HG03064 (cell line): Measurements from ENCODE around the gene CEBPZ.

Source experiments
- ATAC-seq: cut with Tn5 transposase; IDR thresholded peaks from one replicate; pipeline ENCODE4 v1.9.1; 2021; ENCODE audit warnings: low read depth; ENCODE audit not compliant: unreplicated experiment

The CEBPZ gene

DNA sequence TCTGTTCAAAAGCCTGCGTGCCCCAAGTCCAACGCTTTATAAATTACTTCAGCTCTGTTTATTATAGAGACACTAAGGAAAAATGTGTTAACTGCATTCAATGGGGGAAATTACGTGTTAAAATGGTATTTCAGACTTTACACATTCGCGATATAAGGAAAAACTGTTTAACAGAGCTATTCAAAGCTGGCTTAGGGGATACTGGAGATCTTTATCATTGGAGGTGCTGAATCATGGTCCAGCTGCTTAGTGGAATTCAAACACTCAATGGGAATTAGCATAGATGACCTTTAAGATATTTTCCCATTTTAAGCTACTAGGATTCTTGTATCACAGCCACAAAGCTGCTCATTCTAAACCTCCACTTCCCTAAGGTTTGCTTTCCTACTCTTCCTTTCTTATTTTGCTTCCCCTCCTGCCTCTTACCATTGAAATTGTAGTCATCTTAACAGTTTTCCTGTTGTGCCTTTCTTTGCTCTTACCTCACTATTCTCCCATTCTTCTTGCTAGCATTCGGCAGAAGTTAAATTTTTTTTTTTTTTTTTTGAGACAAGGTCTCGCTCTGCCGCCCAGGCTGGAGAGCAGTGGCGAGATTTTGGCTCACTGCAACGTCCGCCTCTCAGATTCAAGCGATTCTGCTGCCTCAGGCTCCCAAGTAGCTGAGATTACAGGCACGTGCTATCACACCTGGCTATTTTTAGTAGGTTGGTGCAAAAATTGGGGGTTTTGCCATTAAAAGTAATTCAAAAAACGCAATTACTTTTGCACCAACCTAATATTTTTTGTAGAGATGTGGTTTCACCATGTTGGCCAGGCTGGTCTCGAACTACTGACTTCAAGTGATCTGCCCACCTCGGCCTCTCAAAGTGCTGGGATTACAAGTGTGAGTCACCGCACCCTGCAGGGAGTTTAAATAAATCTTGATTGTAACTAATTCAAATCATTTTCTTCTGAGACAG, 49.4 kb downstream of the CEBPZ start:
- ATAC-seq, result no peak

DNA sequence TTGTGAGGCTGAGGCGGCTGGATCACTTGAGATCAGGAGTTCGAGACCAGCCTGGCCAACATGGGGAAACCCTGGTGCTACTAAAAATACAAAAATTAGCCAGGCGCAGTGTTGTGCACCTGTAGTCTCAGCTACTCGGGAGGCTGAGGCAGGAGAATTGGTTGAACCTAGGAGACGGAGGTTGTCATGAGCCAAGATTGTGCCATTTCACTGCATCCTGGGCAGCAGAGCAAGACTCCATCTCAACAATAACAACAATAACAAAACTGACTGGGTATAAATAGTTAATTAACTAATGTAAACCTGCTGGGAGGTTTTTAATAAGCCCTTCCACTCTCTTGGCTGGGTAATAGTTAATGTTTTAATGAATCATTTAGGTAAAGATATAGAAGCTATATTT, 50.8 kb downstream of the CEBPZ start:
- no peak for ATAC-seq

DNA sequence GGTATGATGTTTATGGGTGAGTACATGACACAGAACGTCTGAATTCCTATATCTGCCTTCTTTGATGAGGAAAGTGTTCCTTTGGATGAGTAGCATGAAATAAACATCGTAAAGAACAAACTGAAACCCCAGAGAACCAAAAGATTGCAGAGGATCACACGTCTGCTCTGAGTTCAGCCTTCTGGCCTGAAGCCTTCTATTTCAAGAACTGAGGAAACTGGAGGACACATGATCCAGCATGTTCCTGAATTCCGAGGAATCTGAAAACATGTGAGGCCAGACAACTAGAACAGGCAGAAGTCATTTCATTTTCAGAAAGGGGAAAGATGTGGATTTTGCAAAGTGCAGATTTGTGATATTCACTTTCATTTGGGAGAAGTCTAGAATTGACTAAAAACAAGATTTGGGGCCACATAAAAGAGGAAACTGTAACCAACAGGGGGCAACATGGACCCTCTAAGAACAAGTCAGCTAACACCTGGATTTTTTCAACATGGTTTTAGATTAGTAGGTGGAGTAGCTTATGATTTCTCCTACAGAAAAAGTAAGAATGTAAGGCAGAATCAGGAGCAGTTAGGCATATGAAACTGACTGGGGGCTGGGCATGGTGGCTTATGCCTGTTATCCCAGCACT, 51.3 kb downstream of the CEBPZ start:
- ATAC-seq, result no peak

DNA sequence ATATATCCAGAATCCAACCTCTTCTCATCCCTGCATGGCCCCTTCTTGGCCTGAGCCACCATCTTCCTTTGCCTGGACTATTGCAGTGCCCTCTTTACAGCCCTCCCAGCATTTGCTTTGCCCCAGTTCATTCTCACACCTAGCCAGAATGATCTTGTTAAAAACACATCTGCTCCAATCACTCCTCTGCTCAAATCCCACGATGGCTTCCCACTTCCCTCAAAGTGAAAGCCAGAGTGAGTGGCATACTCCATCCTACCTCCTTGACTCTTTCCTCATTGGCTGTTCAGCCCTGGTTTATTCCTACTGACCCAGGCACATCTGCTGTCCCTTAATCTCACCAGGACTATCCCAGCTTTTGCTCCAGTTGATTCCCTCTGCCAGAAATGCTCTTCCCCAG, 57.7 kb downstream of the CEBPZ start:
- no peak for ATAC-seq

DNA sequence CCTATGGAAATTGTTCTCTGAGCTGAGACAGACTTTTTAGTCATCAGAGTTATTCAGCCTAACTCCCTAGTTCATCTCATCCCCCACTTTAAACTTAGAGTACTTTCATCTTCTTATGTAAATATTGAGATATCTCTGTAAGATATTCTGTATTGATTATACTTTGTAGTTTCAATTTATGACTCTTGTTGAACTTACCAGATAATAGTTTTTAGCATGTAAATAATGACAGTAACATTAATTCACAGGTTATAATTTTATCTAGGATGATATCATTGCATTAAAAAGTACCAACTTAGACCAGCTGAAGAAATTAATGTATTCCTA, 59.8 kb downstream of the CEBPZ start:
- no peak for ATAC-seq

DNA sequence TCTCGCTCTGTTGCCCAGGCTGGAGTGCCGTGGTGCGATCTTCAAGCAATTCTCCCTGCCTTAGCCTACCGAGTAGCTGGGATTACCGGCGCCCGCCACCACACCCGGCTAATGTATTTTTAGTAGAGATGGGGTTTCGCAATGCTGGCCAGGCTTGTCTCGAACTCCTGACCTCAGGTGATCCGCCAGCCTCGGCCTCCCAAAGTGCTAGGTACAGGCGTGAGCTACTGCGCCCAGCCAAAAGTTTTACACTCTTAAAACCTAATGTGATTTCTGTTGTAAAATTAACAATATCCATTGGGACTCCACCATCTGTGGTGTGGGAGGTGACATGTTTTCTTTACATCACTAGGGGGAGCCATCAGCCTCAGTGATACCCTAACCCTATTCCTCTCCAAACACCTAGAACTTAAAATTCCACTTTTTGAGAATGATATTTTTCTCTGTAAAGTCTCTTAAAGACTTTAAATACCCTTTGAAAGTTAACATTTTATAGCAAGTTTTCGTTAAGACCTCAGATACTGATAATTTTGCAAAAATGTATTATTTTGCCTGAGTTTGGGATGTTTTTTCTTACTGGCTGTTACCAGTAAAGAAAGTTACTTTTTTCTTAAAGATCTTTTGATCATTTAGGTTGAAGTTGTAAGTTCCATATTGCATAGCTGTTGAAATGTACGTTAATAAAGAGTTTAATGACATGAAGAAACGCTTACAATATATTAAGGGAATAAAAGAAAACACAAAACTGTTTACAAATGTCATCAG, 63.0 kb downstream of the CEBPZ start:
- ATAC-seq, result no peak

DNA sequence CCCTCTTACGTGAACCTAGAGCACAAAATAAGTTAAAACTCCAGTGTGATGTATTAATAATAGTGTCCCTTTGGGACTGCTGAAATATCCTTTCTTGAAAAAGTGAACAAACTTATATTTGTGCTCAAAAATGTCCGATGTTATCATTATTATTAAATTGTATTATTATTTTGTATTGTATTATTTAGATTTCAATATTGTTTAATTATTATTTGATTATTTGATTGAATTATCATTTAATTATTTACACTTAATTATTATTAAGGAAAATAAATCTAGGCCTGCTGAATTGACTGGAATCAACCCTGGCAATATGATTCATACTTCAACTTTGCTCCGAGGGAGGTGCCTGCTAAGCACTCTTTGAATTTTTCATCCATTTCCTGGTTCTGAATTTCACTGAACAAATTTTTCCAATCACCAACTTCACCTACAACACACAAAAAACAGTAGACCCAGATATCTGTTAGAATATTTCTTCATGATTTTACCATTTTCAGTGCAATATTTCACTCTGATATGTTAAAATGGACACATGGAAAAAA, 63.7 kb downstream of the CEBPZ start:
- no peak for ATAC-seq

DNA sequence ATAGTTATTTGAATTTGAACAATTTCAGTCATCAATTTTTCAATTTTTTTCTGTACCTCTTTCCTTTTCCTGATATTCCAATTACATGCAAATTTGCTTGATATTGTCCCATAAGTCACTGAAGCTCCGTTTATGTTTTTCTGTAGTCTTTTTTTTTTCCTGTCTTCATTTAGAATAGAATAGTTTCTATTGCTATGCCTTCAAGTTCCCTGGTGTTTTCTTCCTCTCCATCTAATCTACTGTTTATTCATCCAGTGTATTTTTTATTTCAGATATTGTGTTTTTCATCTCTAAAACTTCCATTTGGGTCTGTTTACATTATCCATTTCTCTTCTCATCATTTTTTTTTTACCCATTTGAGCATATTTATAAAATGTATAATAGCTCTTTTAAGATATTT, 66.6 kb downstream of the CEBPZ start:
- no peak for ATAC-seq

DNA sequence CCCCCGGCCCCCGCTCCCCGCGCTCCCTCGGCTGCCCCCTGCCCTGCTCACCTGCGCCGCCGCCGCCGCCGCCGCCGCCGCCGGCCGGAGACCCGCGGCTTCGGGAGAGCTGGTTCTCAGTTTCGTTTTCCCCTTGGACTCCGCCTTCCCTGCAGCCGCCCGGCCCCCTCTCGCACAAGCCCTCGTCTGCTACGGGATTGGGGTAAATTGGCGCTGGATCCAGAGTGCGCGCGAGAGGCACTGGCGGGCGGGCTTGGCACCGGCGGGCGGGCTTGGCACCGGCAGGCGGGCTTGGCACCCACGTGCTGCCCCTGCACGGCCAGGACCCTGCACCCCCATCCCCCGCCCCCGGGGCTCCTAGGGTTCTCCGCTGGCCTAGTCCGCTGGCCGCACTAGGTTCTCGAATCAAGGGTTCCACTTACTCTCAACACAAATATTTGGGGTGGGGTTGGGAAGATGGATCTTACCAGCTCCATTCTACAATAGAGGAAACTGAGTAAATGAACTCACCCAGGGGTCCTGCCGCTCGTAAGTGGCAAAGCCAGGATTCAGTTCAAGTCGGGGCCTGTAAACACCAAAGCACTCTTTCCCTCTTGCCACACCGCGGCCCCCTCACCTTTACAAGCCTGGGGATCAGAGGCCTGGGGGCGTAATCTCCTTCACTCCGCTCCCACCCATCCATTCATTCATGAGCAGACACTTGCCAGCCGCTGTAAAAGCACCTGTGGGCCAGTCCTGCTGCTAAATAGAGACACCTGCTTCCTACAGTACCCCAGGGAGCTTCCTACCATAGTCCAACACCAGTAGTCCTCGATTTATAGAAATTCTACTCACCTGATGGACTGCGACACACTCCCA, 74.3 kb downstream of the CEBPZ start, which contains the start of gene EIF2AK2:
EIF2AK2 (minus strand) TSS at position 124 of the 858 bp plus-strand sequence. CDS start 9,174 bp downstream, outside the sequence.
- ATAC-seq, result peak; percentile 68

DNA sequence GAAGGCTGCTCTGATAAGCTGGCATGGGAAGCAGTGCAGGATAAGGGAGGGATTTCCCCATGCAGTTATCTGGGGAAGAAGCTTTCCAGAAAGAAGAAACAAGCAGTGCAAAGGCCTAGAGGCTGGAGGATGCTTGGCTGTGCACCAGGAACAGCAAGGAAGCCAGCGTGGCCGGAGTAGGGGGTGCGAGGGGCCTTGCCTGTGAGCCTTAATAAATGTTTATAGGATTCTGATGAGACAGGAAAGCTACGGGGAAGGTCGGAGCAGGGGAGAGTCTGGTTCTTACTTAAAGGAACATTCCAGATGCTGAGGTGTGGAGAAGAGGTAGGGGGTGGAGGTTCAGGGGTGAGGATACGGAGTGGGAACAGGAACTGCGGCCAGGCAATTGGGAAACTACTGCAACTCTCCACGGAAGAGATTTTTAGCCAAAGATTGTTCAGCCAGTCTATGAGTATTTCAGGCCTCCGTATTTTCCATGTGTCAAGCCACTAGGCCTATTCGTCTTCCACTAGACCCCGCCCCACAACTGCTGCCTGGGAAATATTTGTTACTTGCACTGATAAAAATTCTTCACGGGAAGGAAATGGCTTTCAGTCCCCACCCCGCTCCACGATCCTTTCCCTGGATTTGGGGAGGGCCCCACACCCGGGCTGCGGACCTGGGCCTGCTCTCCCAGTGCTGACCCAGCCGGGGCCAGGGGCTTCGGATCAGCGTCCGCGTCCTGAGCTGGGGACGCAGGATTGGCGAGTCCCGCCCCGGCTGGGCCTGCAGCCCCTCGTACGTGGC, 75.1 kb downstream of the CEBPZ start:
- ATAC-seq, result peak; percentile 5

DNA sequence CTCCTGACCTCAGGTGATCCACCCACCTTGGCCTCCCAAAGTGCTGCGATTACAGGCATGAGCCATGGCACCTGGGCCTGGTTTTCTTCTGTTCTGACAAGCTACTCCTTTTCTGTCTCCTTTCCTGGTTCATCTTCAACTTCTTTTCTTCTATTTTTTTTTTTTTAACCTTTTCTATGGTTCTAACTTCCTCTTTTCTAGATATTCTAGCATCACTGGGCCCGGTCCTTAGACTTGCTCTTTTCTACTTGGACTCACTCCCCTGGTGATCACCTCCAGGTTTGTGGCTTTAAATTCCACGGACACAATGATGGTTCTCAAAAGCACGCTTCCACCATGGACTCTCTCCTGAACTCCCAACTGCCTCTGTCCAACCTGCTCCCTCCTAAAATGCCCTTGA, 76.6 kb downstream of the CEBPZ start:
- no peak for ATAC-seq

DNA sequence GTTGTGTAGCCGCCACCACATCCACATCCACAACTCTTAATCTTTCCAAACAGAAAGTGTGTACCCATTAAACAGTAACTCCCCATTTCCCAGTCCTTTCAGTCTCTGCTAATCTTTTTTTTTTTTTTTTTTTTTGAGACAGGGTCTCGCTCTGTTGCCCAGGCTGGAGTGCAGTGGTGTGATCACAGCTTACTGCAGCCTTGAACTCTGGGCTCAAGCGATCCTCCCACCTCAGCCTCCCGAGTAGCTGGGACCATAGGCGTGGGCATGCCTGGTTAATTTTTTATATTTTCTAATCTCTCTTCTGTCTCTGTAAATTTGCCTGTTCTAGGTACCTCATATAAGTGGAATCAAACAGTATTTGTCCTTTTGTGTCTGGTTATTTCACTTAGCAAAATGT, 78.2 kb downstream of the CEBPZ start:
- ATAC-seq, result no peak
